Neural crest cell (in vitro differentiated cells): ENCODE data around the gene LMAN2. TPM values are rescaled to one million over a fixed set of nuclear protein-coding genes. Genes with fewer than 3 reads are reported as not detected.

Experiments
- DNase-seq: peaks from one replicate; pipeline ENCODE4 v3.0.0; 2021; ENCODE audit warnings: low read depth, mixed read lengths, low spot score
- H3K27ac Mint-ChIP-seq: one replicate; pipeline ENCODE4 v1.8.0; 2021; ENCODE audit warnings: mild to moderate bottlenecking, mixed read lengths; ENCODE audit not compliant: unreplicated experiment
- H3K27me3 Mint-ChIP-seq: 2 replicates; pipeline ENCODE4 v1.8.0; 2021; ENCODE audit warnings: low read depth, mild to moderate bottlenecking, mixed read lengths
- H3K36me3 Mint-ChIP-seq: 2 replicates; pipeline ENCODE4 v1.8.0; 2021; ENCODE audit warnings: low read depth, mild to moderate bottlenecking, mixed read lengths
- H3K4me1 Mint-ChIP-seq: 2 replicates; pipeline ENCODE4 v1.8.0; 2021; ENCODE audit warnings: mixed read lengths
- H3K4me3 Mint-ChIP-seq: one replicate; pipeline ENCODE4 v1.8.0; 2021; ENCODE audit warnings: mild to moderate bottlenecking, mixed read lengths
- H3K9me3 Mint-ChIP-seq: 2 replicates; pipeline ENCODE4 v1.8.0; 2021; ENCODE audit warnings: mixed read lengths
- long read RNA-seq: library from polyadenylated mRNA; unstranded; transcript quantifications from one replicate; pipeline ENCODE4 v2.0.0, GENCODE V29; 2020
- total RNA-seq: library from RNA; stranded (reverse); gene quantifications from 2 replicates; pipeline ENCODE4 v1.2.1, GENCODE V29; 2021
- TF ChIP-seq, protein P1 (sequence below): fragments of 200-600 bp; sonication (generic); conservative IDR thresholded peaks from 2 replicates; pipeline ENCODE4 v1.5.0; 2021; ENCODE audit warnings: antibody characterized with exemption, mild to moderate bottlenecking

Gene LMAN2, protein sequence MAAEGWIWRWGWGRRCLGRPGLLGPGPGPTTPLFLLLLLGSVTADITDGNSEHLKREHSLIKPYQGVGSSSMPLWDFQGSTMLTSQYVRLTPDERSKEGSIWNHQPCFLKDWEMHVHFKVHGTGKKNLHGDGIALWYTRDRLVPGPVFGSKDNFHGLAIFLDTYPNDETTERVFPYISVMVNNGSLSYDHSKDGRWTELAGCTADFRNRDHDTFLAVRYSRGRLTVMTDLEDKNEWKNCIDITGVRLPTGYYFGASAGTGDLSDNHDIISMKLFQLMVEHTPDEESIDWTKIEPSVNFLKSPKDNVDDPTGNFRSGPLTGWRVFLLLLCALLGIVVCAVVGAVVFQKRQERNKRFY
- total RNA-seq = 73.0 and 80.5 TPM in 2 replicates
- long read RNA-seq, transcript LMAN2-201 (8 exons, 1,800 nt) = major isoform, 129 of 135 reads
- long read RNA-seq, partial matches to known transcripts = 2 of 135 reads
- long read RNA-seq, other reads (novel, unspliced or antisense) = 2 of 135 reads

DNA sequence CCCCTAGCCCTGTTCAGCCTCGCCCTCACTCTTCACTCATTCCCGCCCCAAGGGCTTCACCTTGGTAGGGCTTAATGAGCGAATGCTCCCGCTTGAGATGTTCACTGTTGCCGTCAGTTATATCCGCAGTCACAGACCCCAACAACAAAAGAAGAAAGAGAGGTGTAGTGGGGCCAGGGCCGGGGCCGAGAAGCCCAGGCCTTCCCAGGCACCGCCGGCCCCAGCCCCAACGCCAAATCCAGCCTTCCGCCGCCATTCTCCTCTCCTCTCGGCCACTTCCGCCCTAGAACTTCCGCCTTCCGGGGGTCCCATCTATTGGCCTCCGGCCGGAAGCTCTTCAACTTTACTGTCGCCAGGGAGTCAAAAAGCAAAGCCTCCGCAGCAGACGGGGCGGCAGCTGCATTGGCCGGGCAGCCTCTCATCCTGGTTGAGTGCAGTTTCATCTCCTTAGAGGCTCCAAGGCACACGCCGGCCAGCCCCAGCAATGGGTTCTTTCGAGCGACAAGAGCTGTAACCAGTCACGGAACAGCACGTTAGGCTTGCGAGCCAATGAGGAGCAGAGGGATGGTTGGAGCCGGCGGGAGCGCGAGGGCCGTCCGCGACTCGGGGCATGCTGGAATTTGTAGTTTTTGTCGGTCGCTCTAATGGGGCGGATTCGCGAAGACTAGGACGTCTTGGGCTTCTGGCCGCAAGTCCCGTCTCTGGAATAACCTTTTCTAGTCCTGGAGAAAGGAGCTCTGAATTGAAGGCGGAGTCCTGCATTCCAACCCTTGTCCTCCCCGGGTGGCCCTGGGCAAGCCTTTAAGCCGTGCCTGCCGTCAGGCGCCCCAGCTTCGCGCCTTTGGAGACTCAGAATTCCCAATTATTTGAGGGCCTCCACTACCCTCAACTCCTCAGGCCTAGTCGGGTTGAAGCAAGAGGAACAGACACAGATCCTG lies at the start of gene LMAN2:
LMAN2 (minus strand) TSS at position 277 of the 938 bp plus-strand sequence; CDS start at position 256, 21 bp downstream.
- H3K27me3 Mint-ChIP-seq = peaks cover 24% of the 10 kb centered on the region
- H3K27ac Mint-ChIP-seq = peak within 1 kb of the TSS; percentile 100
- peak; percentile 83 for DNase-seq
- no peaks in the 10 kb centered on the region for H3K36me3 Mint-ChIP-seq
- no peaks in the 10 kb centered on the region for H3K9me3 Mint-ChIP-seq
- TF ChIP-seq, protein P1, sequence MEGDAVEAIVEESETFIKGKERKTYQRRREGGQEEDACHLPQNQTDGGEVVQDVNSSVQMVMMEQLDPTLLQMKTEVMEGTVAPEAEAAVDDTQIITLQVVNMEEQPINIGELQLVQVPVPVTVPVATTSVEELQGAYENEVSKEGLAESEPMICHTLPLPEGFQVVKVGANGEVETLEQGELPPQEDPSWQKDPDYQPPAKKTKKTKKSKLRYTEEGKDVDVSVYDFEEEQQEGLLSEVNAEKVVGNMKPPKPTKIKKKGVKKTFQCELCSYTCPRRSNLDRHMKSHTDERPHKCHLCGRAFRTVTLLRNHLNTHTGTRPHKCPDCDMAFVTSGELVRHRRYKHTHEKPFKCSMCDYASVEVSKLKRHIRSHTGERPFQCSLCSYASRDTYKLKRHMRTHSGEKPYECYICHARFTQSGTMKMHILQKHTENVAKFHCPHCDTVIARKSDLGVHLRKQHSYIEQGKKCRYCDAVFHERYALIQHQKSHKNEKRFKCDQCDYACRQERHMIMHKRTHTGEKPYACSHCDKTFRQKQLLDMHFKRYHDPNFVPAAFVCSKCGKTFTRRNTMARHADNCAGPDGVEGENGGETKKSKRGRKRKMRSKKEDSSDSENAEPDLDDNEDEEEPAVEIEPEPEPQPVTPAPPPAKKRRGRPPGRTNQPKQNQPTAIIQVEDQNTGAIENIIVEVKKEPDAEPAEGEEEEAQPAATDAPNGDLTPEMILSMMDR = no peak
- H3K4me3 Mint-ChIP-seq = peak within 1 kb of the TSS; percentile 99
- peaks cover 29% of the 10 kb centered on the region for H3K4me1 Mint-ChIP-seq

DNA sequence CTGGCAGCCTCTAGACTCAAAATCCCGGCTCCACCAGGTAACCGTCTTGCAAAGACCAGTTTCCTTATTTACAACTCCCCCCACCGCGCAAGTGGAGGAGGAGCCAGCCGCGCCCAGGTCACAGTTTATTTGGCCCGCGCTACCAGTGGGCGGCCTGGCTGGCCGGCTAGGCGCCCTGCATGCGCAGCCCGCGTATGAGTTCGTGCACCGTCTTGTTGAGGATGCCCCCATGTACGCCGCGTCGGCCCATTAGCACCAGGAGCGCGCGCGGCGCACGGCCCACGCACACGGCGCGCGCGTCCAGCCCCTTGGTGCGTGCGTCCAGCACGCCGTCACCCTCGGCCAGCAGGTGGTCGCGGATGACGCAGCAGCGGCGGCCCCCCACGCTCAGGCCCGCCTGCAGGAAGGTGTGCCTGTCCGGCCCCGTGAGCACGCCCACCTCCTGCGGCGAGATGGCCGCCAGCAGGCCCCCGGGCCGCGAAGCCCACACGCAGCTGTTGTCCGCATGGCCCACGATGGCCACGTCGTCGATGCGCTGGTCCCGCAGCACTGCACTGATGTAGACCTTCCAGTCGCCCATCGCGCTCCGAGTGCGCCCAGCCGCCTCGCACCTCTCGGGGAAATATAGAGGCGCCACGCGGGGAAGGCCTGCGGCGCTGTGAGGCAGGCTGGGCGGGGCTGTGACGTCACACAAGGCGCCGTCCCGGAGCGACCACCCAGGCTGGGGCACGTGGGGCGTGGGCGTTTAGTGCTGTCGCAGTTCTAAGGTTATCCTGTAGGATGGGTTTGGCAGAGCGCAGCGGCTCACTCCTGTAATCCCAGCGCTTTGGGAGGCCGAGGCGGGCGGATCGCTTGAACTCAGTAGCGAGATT lies 48.8 kb upstream of the LMAN2 start, which contains the start of gene PFN3:
PFN3 (minus strand) TSS at position 665 of the 872 bp plus-strand sequence; CDS start at position 580, 85 bp downstream.
- H3K4me1 Mint-ChIP-seq = peaks cover 13% of the 10 kb centered on the region
- TF ChIP-seq, protein P1 = no peak
- H3K9me3 Mint-ChIP-seq = no peaks in the 10 kb centered on the region
- no peak within 1 kb of the TSS for H3K4me3 Mint-ChIP-seq
- DNase-seq = no peak
- H3K27ac Mint-ChIP-seq = no peak within 1 kb of the TSS
- H3K27me3 Mint-ChIP-seq = peaks cover 40% of the 10 kb centered on the region
- no peaks in the 10 kb centered on the region for H3K36me3 Mint-ChIP-seq

DNA sequence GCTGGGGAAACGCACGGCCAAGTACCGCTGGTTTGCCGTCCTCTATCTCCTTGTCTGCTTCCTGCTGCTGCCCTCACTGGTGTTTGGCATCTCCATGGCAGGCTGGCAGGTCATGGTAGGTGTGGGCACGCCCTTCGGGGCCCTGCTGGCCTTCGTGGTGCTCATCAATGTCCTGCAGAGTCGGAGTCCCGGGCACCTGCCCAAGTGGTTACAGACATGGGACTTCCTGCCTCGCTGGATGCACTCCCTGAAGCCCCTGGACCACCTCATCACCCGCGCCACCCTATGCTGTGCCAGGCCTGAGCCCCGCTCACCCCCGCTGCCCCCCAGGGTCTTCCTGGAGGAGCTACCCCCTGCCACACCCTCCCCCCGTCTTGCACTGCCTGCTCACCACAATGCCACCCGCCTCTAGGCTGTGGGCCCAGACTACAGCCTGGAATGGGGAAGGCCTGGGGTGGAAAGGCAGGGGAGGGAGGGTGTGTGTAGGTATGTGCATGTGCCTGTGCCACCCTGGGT lies 46.5 kb upstream of the LMAN2 start:
- Mint-ChIP-seq H3K27ac (no peak overlapping the region), H3K36me3 (no peaks in the 10 kb centered on the region), H3K4me1 (peaks cover 13% of the 10 kb centered on the region), H3K27me3 (peaks cover 21% of the 10 kb centered on the region), H3K4me3 (no peak overlapping the region), H3K9me3 (no peaks in the 10 kb centered on the region)
- TF ChIP-seq, protein P1 = no peak
- DNase-seq = no peak

DNA sequence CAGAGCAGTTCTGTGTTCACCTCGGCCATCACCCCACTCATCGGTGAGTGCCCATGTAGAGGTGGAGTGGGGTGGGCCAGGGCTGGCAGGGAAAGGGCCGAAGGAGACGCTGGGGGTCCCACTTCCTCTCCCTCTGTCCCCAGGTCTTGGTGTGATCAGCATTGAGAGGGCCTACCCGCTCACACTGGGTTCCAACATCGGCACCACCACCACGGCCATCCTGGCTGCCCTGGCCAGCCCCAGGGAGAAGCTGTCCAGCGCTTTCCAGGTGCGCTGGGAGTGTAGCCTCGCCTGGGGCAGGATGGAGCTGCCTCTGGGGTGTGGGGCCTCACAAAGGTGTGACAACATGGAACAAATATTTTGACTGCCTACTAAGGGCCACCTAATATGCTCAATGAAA lies 45.3 kb upstream of the LMAN2 start:
- Mint-ChIP-seq H3K4me3 (no peak overlapping the region), H3K4me1 (peaks cover 3% of the 10 kb centered on the region), H3K27ac (no peak overlapping the region), H3K36me3 (no peaks in the 10 kb centered on the region), H3K27me3 (peaks cover 10% of the 10 kb centered on the region), H3K9me3 (no peaks in the 10 kb centered on the region)
- DNase-seq = no peak
- TF ChIP-seq, protein P1 = no peak
